Osteoblast (primary cell): ENCODE results near the gene DDX19B. TPM values are rescaled to one million over a fixed set of nuclear protein-coding genes. Genes with fewer than 3 reads are reported as not detected.
"Not testable (repeated sequence)": the region's sequence is repeated elsewhere in the genome, so short reads cannot be mapped to it uniquely, and the experiment has no call there.

Experiments
- DNase-seq: peaks from one replicate; pipeline ENCODE4 v3.0.0; 2011; ENCODE audit warnings: low spot score, mixed read lengths; ENCODE audit not compliant: insufficient read length; ENCODE audit errors: missing footprints
- H2AFZ ChIP-seq: 2 replicates; pipeline ENCODE4 v1.6.0; 2011; ENCODE audit warnings: mild to moderate bottlenecking, low read length
- H3K27ac ChIP-seq: 2 replicates; pipeline ENCODE4 v1.5.1; 2011; ENCODE audit warnings: mild to moderate bottlenecking, low read depth, low read length, moderate library complexity
- H3K27me3 ChIP-seq: 2 replicates; pipeline ENCODE4 v1.6.0; 2012; ENCODE audit warnings: mild to moderate bottlenecking, control low read depth, inconsistent platforms, low read length, moderate library complexity; ENCODE audit not compliant: insufficient read depth
- H3K36me3 ChIP-seq: 2 replicates; pipeline ENCODE4 v1.5.1; 2011; ENCODE audit warnings: mild to moderate bottlenecking, low read length, control low read depth, moderate library complexity; ENCODE audit not compliant: insufficient read depth
- H3K4me1 ChIP-seq: 2 replicates; pipeline ENCODE4 v1.5.1; 2011; ENCODE audit warnings: mild to moderate bottlenecking, low read length, control low read depth, moderate library complexity; ENCODE audit not compliant: insufficient read depth
- H3K4me2 ChIP-seq: 2 replicates; pipeline ENCODE4 v1.6.0; 2011; ENCODE audit warnings: mild to moderate bottlenecking, low read length; ENCODE audit not compliant: insufficient read depth
- H3K4me3 ChIP-seq: fragments of 200-600 bp; sonication (generic); 3 replicates; pipeline ENCODE4 v1.5.1; 2012; ENCODE audit warnings: mild to moderate bottlenecking, low read length, inconsistent platforms; ENCODE audit not compliant: insufficient read depth
- H3K79me2 ChIP-seq: 2 replicates; pipeline ENCODE4 v1.6.0; 2012; ENCODE audit warnings: mild to moderate bottlenecking, low read length, control low read depth, inconsistent platforms; ENCODE audit not compliant: insufficient read depth
- H3K9me3 ChIP-seq: 2 replicates; pipeline ENCODE4 v1.5.1; 2011; ENCODE audit warnings: low read depth, low read length, control low read depth
- H4K20me1 ChIP-seq: 2 replicates; pipeline ENCODE4 v1.6.0; 2012; ENCODE audit warnings: mild to moderate bottlenecking, low read length, control low read depth; ENCODE audit not compliant: insufficient read depth
- total RNA-seq: library from RNA; depleted of rRNA; stranded (reverse); fragments of >200 nt; gene quantifications from 2 replicates; pipeline ENCODE4 v1.2.3, GENCODE V29; 2012
- TF ChIP-seq, protein P1 (sequence below): IDR thresholded peaks from 2 replicates; pipeline ENCODE4 v1.5.1; 2011; ENCODE audit warnings: mild to moderate bottlenecking, low read depth, low read length, moderate library complexity; ENCODE audit errors: extremely low read depth

DDX19B gene
- total RNA-seq: 30.6 and 42.7 TPM in 2 replicates

DNA sequence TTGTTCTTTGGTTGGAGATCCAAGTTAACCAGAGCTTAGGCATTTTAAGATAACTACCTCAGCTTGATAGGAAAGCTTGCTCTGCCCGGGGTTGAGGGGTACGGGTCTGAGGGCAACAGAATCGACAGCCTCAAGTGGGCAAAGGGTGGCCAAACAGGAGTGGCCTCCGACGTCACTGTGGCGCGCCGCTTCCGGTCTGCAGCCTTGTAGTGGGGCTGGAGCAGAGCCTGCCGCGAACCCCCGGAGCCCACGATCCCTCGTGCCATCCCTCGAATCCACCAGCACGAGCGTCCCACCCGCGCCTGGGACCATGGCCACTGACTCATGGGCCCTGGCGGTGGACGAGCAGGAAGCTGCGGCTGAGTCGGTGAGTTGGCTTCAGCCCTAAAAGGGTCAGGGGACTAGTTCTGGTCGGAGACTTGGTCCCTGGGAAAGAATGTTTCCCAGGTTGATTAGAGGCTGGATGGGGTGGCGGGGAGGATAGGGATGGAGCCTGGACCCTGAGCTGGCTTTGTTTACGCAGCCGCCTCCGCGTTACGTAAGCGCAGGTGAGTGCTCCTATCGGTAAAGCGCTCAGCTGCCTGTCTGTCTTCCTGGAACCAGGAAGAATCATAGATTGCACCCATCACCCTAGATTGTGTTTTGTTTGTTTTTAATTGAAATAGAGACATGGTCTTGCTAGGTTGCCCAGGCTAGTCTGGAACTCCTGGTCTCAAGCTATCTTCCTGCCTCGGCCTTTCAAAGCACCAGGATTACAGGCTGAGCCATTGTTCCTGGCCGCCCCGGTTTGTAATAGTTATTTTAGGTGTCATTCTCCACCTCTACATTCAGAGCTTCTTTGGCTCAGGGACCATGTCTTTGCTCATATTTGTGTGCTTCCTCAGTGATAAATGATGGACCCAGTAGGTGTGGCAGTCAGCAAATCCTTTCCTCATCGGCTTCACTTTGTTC is at the start of gene DDX19B:
Gene DDX19B, plus strand, starts transcription at position 199 of the 951 bp plus-strand sequence. Its CDS starts 112 bp downstream, at position 311.
- peak; percentile 89 for DNase-seq
- H3K4me2 ChIP-seq: peak within 1 kb of the TSS; percentile 99
- peak within 1 kb of the TSS; percentile 89 for H3K27ac ChIP-seq
- H3K79me2 ChIP-seq: peaks cover 49% of the 10 kb centered on the region
- TF ChIP-seq, protein P1, sequence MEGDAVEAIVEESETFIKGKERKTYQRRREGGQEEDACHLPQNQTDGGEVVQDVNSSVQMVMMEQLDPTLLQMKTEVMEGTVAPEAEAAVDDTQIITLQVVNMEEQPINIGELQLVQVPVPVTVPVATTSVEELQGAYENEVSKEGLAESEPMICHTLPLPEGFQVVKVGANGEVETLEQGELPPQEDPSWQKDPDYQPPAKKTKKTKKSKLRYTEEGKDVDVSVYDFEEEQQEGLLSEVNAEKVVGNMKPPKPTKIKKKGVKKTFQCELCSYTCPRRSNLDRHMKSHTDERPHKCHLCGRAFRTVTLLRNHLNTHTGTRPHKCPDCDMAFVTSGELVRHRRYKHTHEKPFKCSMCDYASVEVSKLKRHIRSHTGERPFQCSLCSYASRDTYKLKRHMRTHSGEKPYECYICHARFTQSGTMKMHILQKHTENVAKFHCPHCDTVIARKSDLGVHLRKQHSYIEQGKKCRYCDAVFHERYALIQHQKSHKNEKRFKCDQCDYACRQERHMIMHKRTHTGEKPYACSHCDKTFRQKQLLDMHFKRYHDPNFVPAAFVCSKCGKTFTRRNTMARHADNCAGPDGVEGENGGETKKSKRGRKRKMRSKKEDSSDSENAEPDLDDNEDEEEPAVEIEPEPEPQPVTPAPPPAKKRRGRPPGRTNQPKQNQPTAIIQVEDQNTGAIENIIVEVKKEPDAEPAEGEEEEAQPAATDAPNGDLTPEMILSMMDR: no peak
- H3K4me3 ChIP-seq: peak within 1 kb of the TSS; percentile 97
- peaks cover 2% of the 10 kb centered on the region for H3K9me3 ChIP-seq
- peaks cover 4% of the 10 kb centered on the region for H3K36me3 ChIP-seq
- peak within 1 kb of the TSS; percentile 99 for H2AFZ ChIP-seq
- no peaks in the 10 kb centered on the region for H3K27me3 ChIP-seq
- H4K20me1 ChIP-seq: no peaks in the 10 kb centered on the region
- peaks cover 12% of the 10 kb centered on the region for H3K4me1 ChIP-seq

DNA sequence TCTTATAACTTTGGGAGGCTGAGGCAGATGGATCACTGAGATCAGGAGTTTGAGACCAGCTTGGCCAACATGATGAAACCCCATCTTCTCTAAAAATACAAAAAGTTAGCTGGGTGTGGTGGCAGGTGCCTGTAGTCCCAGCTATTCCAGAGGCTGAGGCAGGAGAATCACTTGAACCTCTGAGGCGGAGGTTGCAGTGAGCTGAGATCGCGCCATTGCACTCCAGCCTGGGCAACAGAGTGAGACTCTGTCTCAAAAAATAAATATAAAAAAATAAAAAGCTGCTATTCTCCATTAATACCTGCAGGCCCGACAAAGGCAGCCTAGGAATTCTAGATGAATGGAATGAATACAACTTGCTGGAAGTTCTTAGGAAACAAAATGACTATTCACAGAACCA is 49.3 kb upstream of the DDX19B start:
- H2AFZ ChIP-seq, H3K9me3 ChIP-seq, H3K4me3 ChIP-seq, H3K4me1 ChIP-seq, H3K27me3 ChIP-seq, H3K27ac ChIP-seq, DNase-seq: not testable (repeated sequence)
- Histone ChIP-seq H4K20me1 (peaks cover 11% of the 10 kb centered on the region), H3K79me2 (peaks cover 20% of the 10 kb centered on the region), H3K36me3 (peaks cover 27% of the 10 kb centered on the region), H3K4me2 (peak overlapping the region; percentile 92)

DNA sequence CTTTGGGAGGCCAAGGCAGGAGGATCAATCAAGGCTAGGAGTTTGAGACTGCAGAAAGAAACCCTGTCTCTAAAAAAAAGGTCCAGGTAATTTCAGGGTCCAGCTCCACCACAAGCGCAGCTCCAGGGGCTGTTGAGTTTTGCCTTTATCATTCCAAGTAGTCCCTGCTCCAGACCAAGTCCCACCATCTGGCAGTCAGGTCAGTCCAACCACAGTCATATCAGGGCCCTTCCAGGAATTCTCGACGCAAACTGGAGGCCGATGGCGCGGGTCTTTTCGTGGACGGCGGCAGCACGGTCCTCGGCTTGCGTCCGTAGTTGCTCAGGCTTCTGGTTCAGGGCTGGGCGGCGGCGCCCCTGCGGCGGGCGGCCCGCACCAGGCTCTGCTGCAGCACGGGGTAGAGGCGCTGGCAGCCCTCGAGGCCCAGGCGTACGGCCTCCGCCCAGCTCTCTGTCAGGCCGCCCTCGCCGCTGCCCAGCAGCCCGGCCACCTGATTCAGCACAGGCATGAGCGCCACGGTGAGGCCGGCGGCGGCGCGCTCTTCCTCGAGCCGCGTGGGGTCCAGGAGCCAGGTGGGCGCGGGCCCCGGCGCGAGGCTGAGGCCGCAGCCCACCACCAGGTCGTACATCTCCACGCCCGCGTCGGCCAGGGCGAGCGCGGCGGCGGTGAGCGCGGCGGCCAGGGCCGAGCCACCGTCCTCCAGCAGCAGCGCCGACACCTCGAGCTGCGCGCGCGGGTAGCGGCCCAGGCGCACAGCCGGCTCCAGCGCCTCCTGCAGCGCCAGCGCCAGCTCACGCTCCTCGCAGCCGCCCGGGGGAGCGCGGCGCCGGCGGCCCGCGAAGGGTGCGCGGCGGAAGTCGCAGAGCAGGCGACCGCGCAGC is 48.0 kb upstream of the DDX19B start:
- Histone ChIP-seq H3K36me3 (peaks cover 39% of the 10 kb centered on the region), H3K4me2 (peak overlapping the region; percentile 92), H3K27ac (peak overlapping the region; percentile 31), H3K79me2 (peaks cover 24% of the 10 kb centered on the region), H3K4me3 (peak overlapping the region; percentile 82), H3K4me1 (peaks cover 5% of the 10 kb centered on the region), H3K9me3 (no peaks in the 10 kb centered on the region), H3K27me3 (no peaks in the 10 kb centered on the region), H4K20me1 (peaks cover 11% of the 10 kb centered on the region), H2AFZ (no peak overlapping the region)
- TF ChIP-seq, protein P1: no peak
- DNase-seq: peak; percentile 96

DNA sequence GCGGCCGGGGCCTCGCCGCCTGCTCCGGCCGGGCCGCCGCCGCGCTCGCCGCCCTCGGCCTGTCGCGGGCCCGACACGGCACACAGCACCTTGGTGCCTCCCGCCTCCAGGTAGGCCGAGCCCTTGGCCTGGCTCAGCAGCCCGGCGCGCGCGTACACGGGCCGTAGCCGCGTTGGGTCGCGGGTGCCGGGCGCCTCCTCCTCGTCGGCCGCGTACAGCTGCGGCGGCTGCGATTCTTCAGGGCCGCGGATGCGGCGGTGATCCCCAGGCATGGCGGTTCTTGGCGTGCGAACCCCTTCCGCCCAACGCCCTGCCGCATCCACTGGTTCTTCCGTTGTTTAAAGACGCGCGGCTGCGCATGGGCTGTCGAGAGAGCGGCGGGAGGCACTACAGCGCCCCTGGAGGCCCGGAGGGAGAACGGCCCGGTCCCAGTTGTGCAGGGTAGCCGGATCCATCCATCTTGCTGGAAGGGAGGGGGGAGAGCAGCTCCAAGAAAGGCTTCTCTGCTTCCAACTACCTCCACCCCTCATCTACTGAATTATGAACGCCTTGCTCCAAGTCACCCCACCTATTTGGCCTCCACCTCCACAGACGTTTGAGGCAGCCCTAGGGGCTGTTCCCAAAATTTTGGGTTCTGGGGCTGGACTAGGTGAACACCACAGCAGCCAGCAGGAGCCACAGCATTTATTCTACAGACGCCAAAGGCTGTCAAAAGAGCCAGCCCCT is 47.2 kb upstream of the DDX19B start, which contains the start of gene EXOSC6:
Gene EXOSC6, minus strand, starts transcription at position 312 of the 726 bp plus-strand sequence. Its CDS starts 40 bp downstream, at position 272.
- Histone ChIP-seq H3K79me2 (peaks cover 24% of the 10 kb centered on the region), H3K9me3 (no peaks in the 10 kb centered on the region)

More for the DNA sequence above, 47.2 kb upstream of the DDX19B start, which contains the start of gene EXOSC6:
- H3K4me2 ChIP-seq: peak within 1 kb of the TSS; percentile 92
- peaks cover 13% of the 10 kb centered on the region for H4K20me1 ChIP-seq
- H3K27ac ChIP-seq: peak within 1 kb of the TSS; percentile 63
- peaks cover 5% of the 10 kb centered on the region for H3K4me1 ChIP-seq
- H3K4me3 ChIP-seq: peak within 1 kb of the TSS; percentile 82
- TF ChIP-seq, protein P1: peak; percentile 91
- peaks cover 47% of the 10 kb centered on the region for H3K36me3 ChIP-seq
- DNase-seq: peak; percentile 100
- peak within 1 kb of the TSS; percentile 51 for H2AFZ ChIP-seq
- H3K27me3 ChIP-seq: no peaks in the 10 kb centered on the region
